GM12891 (cell line): ENCODE data around the gene PRPF4.

Experiments
- POLR2A ChIP-seq: IDR thresholded peaks from 2 replicates; pipeline ENCODE4 v1.6.1; 2011; ENCODE audit warnings: low read depth, low read length, control low read depth
- POLR2AphosphoS5 ChIP-seq: IDR thresholded peaks from 2 replicates; pipeline ENCODE4 v1.6.1; 2011; ENCODE audit warnings: low read depth, low read length, control low read depth

DNA sequence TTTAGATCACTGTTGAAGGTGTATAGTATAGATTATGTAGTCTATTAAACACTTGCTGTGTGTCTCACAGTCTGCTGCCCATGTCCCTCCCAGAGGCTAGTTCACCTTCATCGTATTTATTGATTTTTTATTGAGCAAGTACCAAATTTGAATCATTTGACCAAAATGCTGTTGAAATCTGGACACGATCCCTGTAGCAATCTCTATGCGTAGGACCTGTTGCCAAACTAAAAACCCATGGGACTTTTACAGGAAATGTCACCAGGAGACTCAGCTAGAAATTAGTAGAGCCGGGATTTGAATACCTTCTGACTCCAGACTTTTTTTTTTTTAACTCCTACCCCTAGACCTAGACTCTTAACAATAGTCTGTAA, 36.6 kb upstream of the PRPF4 start:
- no peak for TF ChIP-seq POLR2A
- TF ChIP-seq POLR2AphosphoS5 = no peak
